GM12878 (cell line): ENCODE data around the gene NHSL1. TPM values are rescaled to one million over a fixed set of nuclear protein-coding genes. Genes with fewer than 3 reads are reported as not detected.

Experiments
- ATAC-seq: fragments of 200-7000 bp; cut with Tn5 transposase; 3 replicates; pipeline ENCODE4 v1.9.1; 2020; ENCODE audit warnings: mild to moderate bottlenecking, moderate library complexity
- BruUV-seq: library from RNA; stranded (reverse); fragments of 400-500 nt; replicated peaks from 2 replicates; lab custom pipeline; 2021; lab: Mats Ljungman, UMichigan
- CTCF ChIA-PET: fragments of 300-600 bp; sonication (Branson Sonifier 250); formaldehyde crosslinking; extraction: SDS; loops from one replicate; lab custom pipeline; 2021; ENCODE audit warnings: inconsistent platforms; lab: Yijun Ruan, JAX
- POLR2A ChIA-PET: fragments of 350-600 bp; formaldehyde crosslinking; extraction: SDS; loops from one replicate; lab custom pipeline; 2021; ENCODE audit warnings: inconsistent platforms; lab: Charles Lee
- RAD21 ChIA-PET: fragments of 300-600 bp; sonication (Branson Sonifier 250); formaldehyde crosslinking; loops from one replicate; lab custom pipeline; 2023; ENCODE audit warnings: antibody characterized with exemption; ENCODE audit not compliant: unreplicated experiment; lab: Charles Lee
- SMC1A ChIA-PET: fragments of 300-600 bp; sonication (Branson Sonifier 250); formaldehyde crosslinking; loops from one replicate; lab custom pipeline; 2023; ENCODE audit not compliant: unreplicated experiment, uncharacterized antibody; lab: Charles Lee
- DNase-seq: peaks from one replicate; pipeline ENCODE4 v3.0.0-alpha.2; 2011; ENCODE audit warnings: low read depth, low spot score
- FAIRE-seq: peaks from 3 replicates; lab custom pipeline; 2011; peaks lifted over from hg19 to GRCh38; lab: Jason Lieb, UNC
- H2AFZ ChIP-seq: 2 replicates; pipeline ENCODE4 v1.6.0; 2011; ENCODE audit warnings: low read depth, low read length, control low read depth; ENCODE audit not compliant: control insufficient read depth
- H3K27ac ChIP-seq: 2 replicates; pipeline ENCODE4 v1.5.1; 2011; ENCODE audit warnings: control low read depth; ENCODE audit not compliant: control insufficient read depth, insufficient read depth
- H3K27me3 ChIP-seq, 2 experiments: replicated peaks in 1 of 2; 2 replicates each; pipeline versions ENCODE4 v1.6.0 to v1.6.1; 2011; ENCODE audit warnings: low read length in 1 of 2; ENCODE audit not compliant: control insufficient read depth in 2 of 2, insufficient read depth in 2 of 2
- H3K36me3 ChIP-seq, 2 experiments: 2 replicates each; pipeline ENCODE4 v1.5.1; 2011; ENCODE audit warnings: low read length in 1 of 2; ENCODE audit not compliant: control insufficient read depth in 2 of 2, insufficient read depth in 2 of 2
- H3K4me1 ChIP-seq: 2 replicates; pipeline ENCODE4 v1.6.1; 2011; ENCODE audit warnings: mild to moderate bottlenecking, low read length, moderate library complexity, mixed read lengths; ENCODE audit not compliant: control insufficient read depth, insufficient read depth
- H3K4me2 ChIP-seq: 2 replicates; pipeline ENCODE4 v1.6.0; 2011; ENCODE audit warnings: control low read depth; ENCODE audit not compliant: control insufficient read depth, insufficient read depth
- H3K4me3 ChIP-seq: fragments of 200-600 bp; sonication (generic); 2 replicates; pipeline ENCODE4 v1.5.1; 2016
- H3K79me2 ChIP-seq: 2 replicates; pipeline ENCODE4 v1.6.0; 2011; ENCODE audit warnings: low read length; ENCODE audit not compliant: control insufficient read depth, insufficient read depth
- H3K9ac ChIP-seq: 2 replicates; pipeline ENCODE4 v1.8.0; 2011; ENCODE audit warnings: low read length, control low read depth, mixed read lengths; ENCODE audit not compliant: control insufficient read depth, insufficient read depth
- H3K9me3 ChIP-seq: replicated peaks from 3 replicates; pipeline ENCODE4 v1.5.1; 2011; ENCODE audit warnings: mild to moderate bottlenecking, low read length; ENCODE audit not compliant: control insufficient read depth, insufficient read depth
- H4K20me1 ChIP-seq: 2 replicates; pipeline ENCODE4 v1.6.0; 2011; ENCODE audit not compliant: control insufficient read depth, insufficient read depth
- ATF3 ChIP-seq: IDR thresholded peaks from 2 replicates; pipeline ENCODE4 v1.6.1; 2011; ENCODE audit warnings: low read depth, mild to moderate bottlenecking, low read length, moderate library complexity, borderline replicate concordance; ENCODE audit errors: extremely low read depth
- CBX3 ChIP-seq: fragments of 200-600 bp; sonication (generic); IDR thresholded peaks from 2 replicates; pipeline ENCODE4 v1.6.1; 2016; ENCODE audit warnings: low read depth, borderline replicate concordance
- CHD4 ChIP-seq: fragments of 200-600 bp; sonication (generic); IDR thresholded peaks from 2 replicates; pipeline ENCODE4 v1.6.1; 2016; ENCODE audit warnings: mild to moderate bottlenecking
- DPF2 ChIP-seq: fragments of 450-650 bp; IDR thresholded peaks from 2 replicates; pipeline ENCODE4 v1.6.1; 2017; ENCODE audit warnings: mild to moderate bottlenecking
- E2F4 ChIP-seq: IDR thresholded peaks from 2 replicates; pipeline ENCODE4 v1.6.1; 2012; ENCODE audit warnings: low read depth, low read length, improper control_type of control experiment
- HDGF ChIP-seq: fragments of 450-650 bp; IDR thresholded peaks from 2 replicates; pipeline ENCODE4 v1.6.1; 2016; ENCODE audit warnings: antibody characterized with exemption
- IKZF1 ChIP-seq: fragments of 450-650 bp; conservative IDR thresholded peaks from 2 replicates; pipeline ENCODE4 v1.6.1; 2017; ENCODE audit warnings: antibody characterized with exemption, mild to moderate bottlenecking
- MTA3 ChIP-seq: IDR thresholded peaks from 2 replicates; pipeline ENCODE4 v1.6.1; 2012; ENCODE audit warnings: low read length, inconsistent platforms, borderline replicate concordance
- NFIC ChIP-seq: IDR thresholded peaks from 2 replicates; pipeline ENCODE4 v1.6.1; 2012; ENCODE audit warnings: low read depth, mild to moderate bottlenecking, inconsistent platforms, low read length, moderate library complexity
- NKRF ChIP-seq: fragments of 450-650 bp; conservative IDR thresholded peaks from 2 replicates; pipeline ENCODE4 v1.6.1; 2017; ENCODE audit warnings: mild to moderate bottlenecking, moderate library complexity
- PBX3 ChIP-seq: IDR thresholded peaks from 2 replicates; pipeline ENCODE4 v1.6.1; 2011; ENCODE audit warnings: mild to moderate bottlenecking, low read depth, low read length, moderate library complexity; ENCODE audit not compliant: insufficient replicate concordance
- RELB ChIP-seq: fragments of 450-650 bp; IDR thresholded peaks from 2 replicates; pipeline ENCODE4 v1.6.1; 2017; ENCODE audit warnings: low read depth, mild to moderate bottlenecking, moderate library complexity
- SMAD1 ChIP-seq: fragments of 450-650 bp; IDR thresholded peaks from 2 replicates; pipeline ENCODE4 v1.6.1; 2018; ENCODE audit warnings: mild to moderate bottlenecking, low read depth; ENCODE audit not compliant: partially characterized antibody
- TCF3 ChIP-seq: IDR thresholded peaks from 2 replicates; pipeline ENCODE4 v1.6.1; 2012; ENCODE audit warnings: low read depth, mild to moderate bottlenecking, low read length, borderline replicate concordance; ENCODE audit not compliant: insufficient read depth
- YBX1 ChIP-seq: fragments of 450-650 bp; IDR thresholded peaks from 2 replicates; pipeline ENCODE4 v1.6.1; 2016; ENCODE audit warnings: antibody characterized with exemption
- WGBS: methylation state at CpG from one replicate; pipeline ENCODE4 v1.1.6; 2016; ENCODE audit warnings: low lambda C conversion rate; ENCODE audit not compliant: insufficient replicate concordance, insufficient coverage; ENCODE audit errors: missing lambda C conversion rate; 5-methylcytosine and 5-hydroxymethylcytosine counted together
- in situ Hi-C: fragments of 300-500 bp; cut with MboI; formaldehyde crosslinking; loops from 9 replicates; pipeline ENCODE4 v1.14.3; 2018; ENCODE audit warnings: mixed read lengths
- intact Hi-C: fragments of 100-400 bp; cut with micrococcal nuclease; formaldehyde crosslinking; loops from one replicate; pipeline ENCODE4 v1.14.2; 2022; ENCODE audit not compliant: unreplicated experiment
- polyA plus RNA-seq, 11 experiments: library from polyadenylated mRNA; depleted of rRNA in 4 of 11; unstranded in 6 of 11; stranded (reverse) in 5 of 11; fragments of >200 nt; fragmentation: Nextera tagmentation in 4 of 11; fragmentation: Illumina TruSeq in 1 of 11; extraction: Ambion mirVana in 4 of 11; extraction: Trizol in 1 of 11; gene quantifications; 1 replicate in 1 of 11; 2 replicates in 10 of 11; pipeline versions ENCODE4 v1.2.1 to v1.2.3, GENCODE V29; 2011 to 2016; ENCODE audit warnings: inconsistent platforms in 2 of 11, missing spikeins in 2 of 11, low read depth in 1 of 11
- total RNA-seq, 4 experiments: library from RNA; depleted of rRNA in 3 of 4; stranded (reverse); fragments of >200 nt in 3 of 4; fragmentation: Illumina TruSeq in 1 of 4; extraction: Trizol in 1 of 4; gene quantifications; 2 replicates each; pipeline versions ENCODE4 v1.2.1 to v1.2.3, GENCODE V29; 2013 to 2021

The NHSL1 gene
- total and polyA plus RNA-seq, 10 of the 15 experiments (the other 5 are each of a cell fraction or from before 2014, with no cell fraction given): 0.26 to 14.1 (median 0.90) TPM

GRCh38 chr6:138400326-138400725 is 99.0 kb downstream of the NHSL1 start (continued):
- TF ChIP-seq ATF3: no peak
- TF ChIP-seq RELB: no peak
- no peak for TF ChIP-seq E2F4
- no peak for TF ChIP-seq CHD4
- no peak for TF ChIP-seq IKZF1
- TF ChIP-seq, all 136 proteins: peak for 0

- ATAC-seq: no peak
- no peaks in the 10 kb centered on the region for H4K20me1 ChIP-seq
- no peaks in the 10 kb centered on the region for H3K36me3 ChIP-seq
- H3K27me3 ChIP-seq: no peaks in the 10 kb centered on the region
- no peak overlapping the region for H3K27ac ChIP-seq
- ChIA-PET SMC1A (interaction anchor here (1.1 kb wide), 1 partner anchor 10 kb away, joined by 3 read pairs; no protein-coding TSS in a partner anchor), CTCF (interaction anchor here (1.3 kb wide), 1 partner anchor 280 kb away, joined by 3 read pairs; no protein-coding TSS in a partner anchor), RAD21 (no interaction called here), POLR2A (interaction anchor here (0.5 to 0.6 kb wide), 2 partner anchors 228 to 354 kb away, joined by 3 read pairs; no protein-coding TSS in a partner anchor)
- no peaks in the 10 kb centered on the region for H3K4me1 ChIP-seq
- H3K4me3 ChIP-seq: no peak overlapping the region
- no peak overlapping the region for H3K9ac ChIP-seq
- H2AFZ ChIP-seq: no peak overlapping the region
- no peak for FAIRE-seq
- WGBS: 34% methylated on average over 8 of the region's 8 CpGs
- H3K4me2 ChIP-seq: no peak overlapping the region
- DNase-seq: no peak
- in situ Hi-C loops: no loop called here
- H3K9me3 ChIP-seq: no peaks in the 10 kb centered on the region
- no TSS peak for BruUV-seq
- intact Hi-C loops: no loop called here
- H3K79me2 ChIP-seq: no peaks in the 10 kb centered on the region
- no peak for TF ChIP-seq NFIC
- no peak for TF ChIP-seq MTA3
- TF ChIP-seq NKRF: no peak
- no peak for TF ChIP-seq HDGF
- no peak for TF ChIP-seq PBX3
- TF ChIP-seq TCF3: no peak
- no peak for TF ChIP-seq DPF2
- TF ChIP-seq SMAD1: no peak
- TF ChIP-seq CBX3: no peak
- TF ChIP-seq YBX1: no peak
- TF ChIP-seq IKZF1: no peak
Measured at GRCh38 chr6:138397128-138398122, 101.9 kb downstream of the NHSL1 start.
